ENCODE data around the gene FAM153A.
"Not testable (repeated sequence)": the region's sequence is repeated elsewhere in the genome, so short reads cannot be mapped to it uniquely, and the experiment has no call there.

The FAM153A gene

GRCh38 chr5:177782792-177783633 lies at the start of gene FAM153A:
TSS of gene FAM153A (minus strand) at chr5:177782899.
- H3F3A ChIP-seq (ENCODE audit: low read depth), result not testable (repeated sequence)

GRCh38 chr5:177832287-177832686 lies 49.6 kb upstream of the FAM153A start:
- H3K36me3 ChIP-seq (ENCODE audit: insufficient read depth, low read length); H3K9me3 ChIP-seq (ENCODE audit: insufficient read depth, low read depth, low read length); H4K20me1 ChIP-seq (ENCODE audit: insufficient read depth, low read length, poor library complexity, severe bottlenecking); H3K9me2 ChIP-seq (replicated peaks; ENCODE audit: low read depth, low read length); H3K9ac ChIP-seq (ENCODE audit: low read depth, low read length, poor library complexity, severe bottlenecking); H3K79me2 ChIP-seq (ENCODE audit: insufficient read depth, low read length); H2AFZ ChIP-seq (ENCODE audit: low read length); H3F3A ChIP-seq (ENCODE audit: low read depth); H3K4me3 ChIP-seq (ENCODE audit: low read length, poor library complexity, severe bottlenecking); H3K4me2 ChIP-seq (ENCODE audit: low read depth, low read length, poor library complexity, severe bottlenecking); H3K27me3 ChIP-seq (ENCODE audit: insufficient read depth, low read length, poor library complexity, severe bottlenecking); H3K4me1 ChIP-seq (ENCODE audit: insufficient read depth, low read length, poor library complexity, severe bottlenecking): not testable (repeated sequence)

More at GRCh38 chr5:177782792-177783633, at the start of gene FAM153A:
- not testable (repeated sequence) for H3K9me3 ChIP-seq (ENCODE audit: insufficient read depth, low read depth, low read length); H3K79me2 ChIP-seq (ENCODE audit: insufficient read depth, low read length); H3K4me2 ChIP-seq (ENCODE audit: low read depth, low read length, poor library complexity, severe bottlenecking); H3K27me3 ChIP-seq (ENCODE audit: insufficient read depth, low read length, poor library complexity, severe bottlenecking); H3K9ac ChIP-seq (ENCODE audit: low read depth, low read length, poor library complexity, severe bottlenecking); H3K4me3 ChIP-seq (ENCODE audit: low read length, poor library complexity, severe bottlenecking); H3K9me2 ChIP-seq (replicated peaks; ENCODE audit: low read depth, low read length); H2AFZ ChIP-seq (ENCODE audit: low read length); H3K4me1 ChIP-seq (ENCODE audit: insufficient read depth, low read length, poor library complexity, severe bottlenecking); H3K36me3 ChIP-seq (ENCODE audit: insufficient read depth, low read length); H4K20me1 ChIP-seq (ENCODE audit: insufficient read depth, low read length, poor library complexity, severe bottlenecking)

- H4K20me1 ChIP-seq (ENCODE audit: insufficient read depth, low read length, poor library complexity, severe bottlenecking); H3K9me2 ChIP-seq (replicated peaks; ENCODE audit: low read depth, low read length); H3K4me3 ChIP-seq (ENCODE audit: low read length, poor library complexity, severe bottlenecking); H3K27me3 ChIP-seq (ENCODE audit: insufficient read depth, low read length, poor library complexity, severe bottlenecking); H3K9ac ChIP-seq (ENCODE audit: low read depth, low read length, poor library complexity, severe bottlenecking); H3K36me3 ChIP-seq (ENCODE audit: insufficient read depth, low read length); H3K79me2 ChIP-seq (ENCODE audit: insufficient read depth, low read length); H3K9me3 ChIP-seq (ENCODE audit: insufficient read depth, low read depth, low read length); H3K4me1 ChIP-seq (ENCODE audit: insufficient read depth, low read length, poor library complexity, severe bottlenecking); H2AFZ ChIP-seq (ENCODE audit: low read length); H3K4me2 ChIP-seq (ENCODE audit: low read depth, low read length, poor library complexity, severe bottlenecking); H3F3A ChIP-seq (ENCODE audit: low read depth): not testable (repeated sequence)
Observed at GRCh38 chr5:177826073-177826472, 43.4 kb upstream of the FAM153A start.

GRCh38 chr5:177824776-177825175 lies 42.1 kb upstream of the FAM153A start:
- not testable (repeated sequence) for H3K4me2 ChIP-seq (ENCODE audit: low read depth, low read length, poor library complexity, severe bottlenecking); H3K9me3 ChIP-seq (ENCODE audit: insufficient read depth, low read depth, low read length)

GRCh38 chr5:177822489-177822888 lies 39.8 kb upstream of the FAM153A start:
- not testable (repeated sequence) for H3F3A ChIP-seq (ENCODE audit: low read depth); H3K36me3 ChIP-seq (ENCODE audit: insufficient read depth, low read length); H3K4me1 ChIP-seq (ENCODE audit: insufficient read depth, low read length, poor library complexity, severe bottlenecking); H3K9me3 ChIP-seq (ENCODE audit: insufficient read depth, low read depth, low read length); H3K4me2 ChIP-seq (ENCODE audit: low read depth, low read length, poor library complexity, severe bottlenecking); H2AFZ ChIP-seq (ENCODE audit: low read length); H3K27me3 ChIP-seq (ENCODE audit: insufficient read depth, low read length, poor library complexity, severe bottlenecking); H4K20me1 ChIP-seq (ENCODE audit: insufficient read depth, low read length, poor library complexity, severe bottlenecking); H3K9ac ChIP-seq (ENCODE audit: low read depth, low read length, poor library complexity, severe bottlenecking); H3K4me3 ChIP-seq (ENCODE audit: low read length, poor library complexity, severe bottlenecking); H3K79me2 ChIP-seq (ENCODE audit: insufficient read depth, low read length); H3K9me2 ChIP-seq (replicated peaks; ENCODE audit: low read depth, low read length)

More at GRCh38 chr5:177824776-177825175, 42.1 kb upstream of the FAM153A start:
- not testable (repeated sequence) for H4K20me1 ChIP-seq (ENCODE audit: insufficient read depth, low read length, poor library complexity, severe bottlenecking); H3F3A ChIP-seq (ENCODE audit: low read depth); H3K27me3 ChIP-seq (ENCODE audit: insufficient read depth, low read length, poor library complexity, severe bottlenecking); H3K9ac ChIP-seq (ENCODE audit: low read depth, low read length, poor library complexity, severe bottlenecking); H3K36me3 ChIP-seq (ENCODE audit: insufficient read depth, low read length); H3K9me2 ChIP-seq (replicated peaks; ENCODE audit: low read depth, low read length); H2AFZ ChIP-seq (ENCODE audit: low read length); H3K4me1 ChIP-seq (ENCODE audit: insufficient read depth, low read length, poor library complexity, severe bottlenecking); H3K4me3 ChIP-seq (ENCODE audit: low read length, poor library complexity, severe bottlenecking); H3K79me2 ChIP-seq (ENCODE audit: insufficient read depth, low read length)

- not testable (repeated sequence) for H2AFZ ChIP-seq (ENCODE audit: low read length); H3K4me1 ChIP-seq (ENCODE audit: insufficient read depth, low read length, poor library complexity, severe bottlenecking); H3K9me2 ChIP-seq (replicated peaks; ENCODE audit: low read depth, low read length); H3K79me2 ChIP-seq (ENCODE audit: insufficient read depth, low read length); H3K9me3 ChIP-seq (ENCODE audit: insufficient read depth, low read depth, low read length); H4K20me1 ChIP-seq (ENCODE audit: insufficient read depth, low read length, poor library complexity, severe bottlenecking); H3K27me3 ChIP-seq (ENCODE audit: insufficient read depth, low read length, poor library complexity, severe bottlenecking); H3K9ac ChIP-seq (ENCODE audit: low read depth, low read length, poor library complexity, severe bottlenecking); H3K36me3 ChIP-seq (ENCODE audit: insufficient read depth, low read length); H3K4me2 ChIP-seq (ENCODE audit: low read depth, low read length, poor library complexity, severe bottlenecking); H3K4me3 ChIP-seq (ENCODE audit: low read length, poor library complexity, severe bottlenecking); H3F3A ChIP-seq (ENCODE audit: low read depth)
Observed at GRCh38 chr5:177819664-177820063, 37.0 kb upstream of the FAM153A start.

- not testable (repeated sequence) for H3K79me2 ChIP-seq (ENCODE audit: insufficient read depth, low read length); H3K4me2 ChIP-seq (ENCODE audit: low read depth, low read length, poor library complexity, severe bottlenecking); H3K9ac ChIP-seq (ENCODE audit: low read depth, low read length, poor library complexity, severe bottlenecking); H3K27me3 ChIP-seq (ENCODE audit: insufficient read depth, low read length, poor library complexity, severe bottlenecking); H3K4me1 ChIP-seq (ENCODE audit: insufficient read depth, low read length, poor library complexity, severe bottlenecking); H3F3A ChIP-seq (ENCODE audit: low read depth); H2AFZ ChIP-seq (ENCODE audit: low read length); H3K9me3 ChIP-seq (ENCODE audit: insufficient read depth, low read depth, low read length); H3K36me3 ChIP-seq (ENCODE audit: insufficient read depth, low read length); H3K9me2 ChIP-seq (replicated peaks; ENCODE audit: low read depth, low read length); H3K4me3 ChIP-seq (ENCODE audit: low read length, poor library complexity, severe bottlenecking); H4K20me1 ChIP-seq (ENCODE audit: insufficient read depth, low read length, poor library complexity, severe bottlenecking)
Observed at GRCh38 chr5:177812814-177813425, 30.2 kb upstream of the FAM153A start.
